Astrocyte of the spinal cord (primary cell): ENCODE measurements around the gene BCL7A.
"Not testable (repeated sequence)": the region's sequence is repeated elsewhere in the genome, so short reads cannot be mapped to it uniquely, and the experiment has no call there.

Source experiments
- DNase-seq: peaks from one replicate; pipeline ENCODE4 v3.0.0; 2011; ENCODE audit warnings: low read depth, low spot score
- H3K4me3 ChIP-seq: 2 replicates; pipeline ENCODE4 v1.5.1; 2011; ENCODE audit warnings: low read depth, mild to moderate bottlenecking, low read length, moderate library complexity
- CTCF ChIP-seq: IDR thresholded peaks from 2 replicates; pipeline ENCODE4 v1.5.1; 2012; ENCODE audit warnings: low read depth, mild to moderate bottlenecking, low read length, inconsistent platforms
- in situ Hi-C: cut with HindIII; loops from 2 replicates; pipeline ENCODE4 v1.10.0; 2017; ENCODE audit warnings: low sequenced_read_pairs

The BCL7A gene

GRCh38 chr12:122051231-122051876 is 29.7 kb downstream of the BCL7A start:
- H3K4me3 ChIP-seq: no peak overlapping the region
- in situ Hi-C loops: no loop called here
- TF ChIP-seq CTCF: no peak
- DNase-seq: no peak

- H3K4me3 ChIP-seq: no peak overlapping the region
Measured at GRCh38 chr12:122052285-122052684, 30.6 kb downstream of the BCL7A start.

GRCh38 chr12:122054842-122055520 is 33.3 kb downstream of the BCL7A start:
- no peak overlapping the region for H3K4me3 ChIP-seq
- no peak for TF ChIP-seq CTCF
- DNase-seq: no peak
- in situ Hi-C loops: no loop called here

More at GRCh38 chr12:122052285-122052684, 30.6 kb downstream of the BCL7A start:
- no peak for DNase-seq
- no peak for TF ChIP-seq CTCF
- in situ Hi-C loops: no loop called here

- in situ Hi-C loops: not testable (repeated sequence)
Measured at GRCh38 chr12:122056406-122056805, 34.7 kb downstream of the BCL7A start.

GRCh38 chr12:122057007-122057735 is 35.5 kb downstream of the BCL7A start:
- TF ChIP-seq CTCF: no peak
- no peak for DNase-seq
- H3K4me3 ChIP-seq: no peak overlapping the region
- in situ Hi-C loops: no loop called here

More at GRCh38 chr12:122056406-122056805, 34.7 kb downstream of the BCL7A start:
- not testable (repeated sequence) for H3K4me3 ChIP-seq, DNase-seq

GRCh38 chr12:122057769-122058168 is 36.1 kb downstream of the BCL7A start:
- DNase-seq: no peak
- in situ Hi-C loops: no loop called here
- no peak for TF ChIP-seq CTCF
- no peak overlapping the region for H3K4me3 ChIP-seq

GRCh38 chr12:122058549-122059149 is 37.0 kb downstream of the BCL7A start:
- H3K4me3 ChIP-seq: no peak overlapping the region
- TF ChIP-seq CTCF: no peak
- in situ Hi-C loops: no loop called here
- DNase-seq: no peak
